ENCODE data around the gene TSPAN1.

Gene TSPAN1, protein sequence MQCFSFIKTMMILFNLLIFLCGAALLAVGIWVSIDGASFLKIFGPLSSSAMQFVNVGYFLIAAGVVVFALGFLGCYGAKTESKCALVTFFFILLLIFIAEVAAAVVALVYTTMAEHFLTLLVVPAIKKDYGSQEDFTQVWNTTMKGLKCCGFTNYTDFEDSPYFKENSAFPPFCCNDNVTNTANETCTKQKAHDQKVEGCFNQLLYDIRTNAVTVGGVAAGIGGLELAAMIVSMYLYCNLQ

DNA sequence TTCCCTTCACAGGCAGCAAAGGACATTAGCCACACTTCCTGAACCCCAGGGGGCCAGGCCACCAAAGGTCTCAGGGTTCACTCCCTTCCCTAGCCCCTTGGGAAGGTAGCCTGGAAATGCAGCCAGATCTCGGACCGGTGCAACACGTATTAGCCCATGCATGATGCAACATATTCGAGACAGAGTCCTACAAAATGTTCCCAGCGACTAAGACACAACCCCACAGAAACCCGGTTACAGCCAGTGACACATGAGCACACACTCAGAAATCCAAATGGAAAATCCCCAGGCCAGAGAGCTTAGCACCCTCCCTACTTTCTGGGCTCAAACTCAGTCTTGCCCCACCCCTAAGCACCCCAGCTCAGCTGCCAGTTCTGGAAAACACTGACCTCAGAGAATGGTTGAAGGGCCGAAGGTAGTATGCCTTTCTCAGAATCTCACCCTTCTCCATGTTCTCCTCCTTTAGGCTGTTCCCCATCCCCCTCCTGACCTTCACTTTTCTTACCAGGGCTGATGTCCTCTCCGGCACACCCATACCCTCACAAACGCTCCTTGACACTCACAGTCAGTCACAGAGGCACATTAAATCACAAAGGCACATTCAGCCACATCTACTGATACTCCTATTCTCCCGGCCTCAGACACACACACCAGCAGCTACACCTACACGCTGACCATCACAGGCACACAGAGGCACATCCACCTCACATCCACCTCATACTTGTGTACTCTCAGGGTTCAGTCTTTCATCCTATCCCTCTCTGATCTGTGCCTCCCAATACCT, at the start of gene TSPAN1:
Gene TSPAN1, plus strand, starts transcription at position 640 of the 784 bp plus-strand sequence. CDS start 6,021 bp downstream, outside the sequence.
- no peak for DNase-seq

GRCh38 chr1:46128344-46128743, 46.5 kb upstream of the TSPAN1 start:
- no peak for DNase-seq

DNA sequence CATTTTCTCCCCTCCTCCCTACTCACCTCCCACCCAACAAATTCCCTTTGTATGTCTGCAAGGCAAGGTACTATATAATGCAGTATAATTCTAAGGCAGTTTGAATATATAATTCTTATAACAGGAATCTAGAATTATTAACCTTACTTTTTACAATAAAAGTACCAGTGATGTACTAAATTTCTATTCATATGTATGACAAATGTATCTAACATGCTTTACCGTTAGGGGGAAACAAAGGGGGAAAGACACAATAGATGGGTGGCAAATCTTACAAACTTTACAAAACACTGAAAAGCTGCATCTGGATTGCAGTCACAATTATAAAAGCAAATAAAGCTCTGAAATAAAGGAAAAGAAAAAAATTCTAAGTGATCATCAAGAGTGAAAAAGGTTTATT, 44.8 kb upstream of the TSPAN1 start:
- no peak for DNase-seq

DNA sequence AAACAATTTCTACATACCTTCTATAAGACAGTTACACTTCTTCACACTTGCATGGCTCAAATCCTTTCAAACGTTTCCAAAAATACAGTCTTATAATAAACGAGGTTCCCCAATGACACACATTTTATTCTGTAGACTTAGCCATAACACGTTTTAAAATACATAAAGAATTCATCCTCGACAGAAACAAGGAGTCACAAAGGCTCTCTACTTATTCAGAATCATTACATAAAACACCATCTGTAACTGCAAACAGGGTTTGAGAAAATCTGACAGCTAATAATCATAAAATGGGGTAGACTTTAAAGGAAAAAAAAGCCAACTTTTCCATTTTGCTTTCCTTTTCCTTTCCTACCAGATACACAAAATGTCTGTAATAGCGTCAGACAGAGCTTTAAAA, 44.3 kb upstream of the TSPAN1 start:
- DNase-seq = peak; percentile 53

GRCh38 chr1:46131093-46131492, 43.8 kb upstream of the TSPAN1 start:
- peak; percentile 65 for DNase-seq

DNA sequence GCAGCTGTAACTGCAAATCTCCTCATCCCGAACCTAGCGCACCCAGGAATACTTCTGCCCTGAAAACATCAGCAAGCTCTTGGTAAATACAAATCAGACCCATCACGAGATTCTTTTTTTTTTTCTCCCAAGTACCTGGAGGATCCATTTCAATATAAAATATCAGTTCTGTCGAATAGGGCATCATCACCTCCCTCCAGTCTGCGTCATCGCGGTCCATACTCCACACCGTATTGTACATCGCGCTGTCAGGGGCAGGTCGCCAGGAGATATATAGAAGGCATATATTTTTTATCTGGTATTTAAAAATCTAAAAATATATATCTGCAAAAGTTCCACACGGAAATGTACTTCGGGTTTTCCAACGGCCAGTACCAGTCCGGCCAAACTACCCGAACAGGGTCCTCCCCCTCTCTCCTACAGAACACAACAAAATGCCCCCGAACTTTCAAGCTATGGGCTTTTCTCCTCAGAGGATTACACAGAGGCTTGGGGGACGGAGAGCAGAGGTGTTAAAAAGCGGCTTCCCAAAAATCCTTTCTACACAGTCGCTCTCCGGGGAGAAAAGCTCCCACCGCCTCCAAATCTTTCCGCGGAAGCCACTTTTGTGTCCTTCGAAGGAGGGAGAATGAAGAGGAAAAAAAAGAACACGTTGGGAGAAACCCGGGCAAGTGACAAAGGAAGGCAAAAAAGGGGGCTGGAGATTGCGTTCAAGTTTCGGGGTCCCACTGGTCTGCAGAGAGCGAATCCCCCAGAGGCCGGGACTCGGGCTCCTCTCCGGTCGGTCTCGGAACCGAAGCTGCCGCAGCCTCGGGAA, 43.0 kb upstream of the TSPAN1 start:
- peak; percentile 88 for DNase-seq

- peak; percentile 100 for DNase-seq
These were observed 42.2 kb upstream of the TSPAN1 start, which contains the start of gene PIK3R3 for GRCh38 chr1:46132529-46133180. Gene PIK3R3, minus strand, starts transcription at chr1:46132629. Its CDS starts 677 bp downstream, at chr1:46131952.

DNA sequence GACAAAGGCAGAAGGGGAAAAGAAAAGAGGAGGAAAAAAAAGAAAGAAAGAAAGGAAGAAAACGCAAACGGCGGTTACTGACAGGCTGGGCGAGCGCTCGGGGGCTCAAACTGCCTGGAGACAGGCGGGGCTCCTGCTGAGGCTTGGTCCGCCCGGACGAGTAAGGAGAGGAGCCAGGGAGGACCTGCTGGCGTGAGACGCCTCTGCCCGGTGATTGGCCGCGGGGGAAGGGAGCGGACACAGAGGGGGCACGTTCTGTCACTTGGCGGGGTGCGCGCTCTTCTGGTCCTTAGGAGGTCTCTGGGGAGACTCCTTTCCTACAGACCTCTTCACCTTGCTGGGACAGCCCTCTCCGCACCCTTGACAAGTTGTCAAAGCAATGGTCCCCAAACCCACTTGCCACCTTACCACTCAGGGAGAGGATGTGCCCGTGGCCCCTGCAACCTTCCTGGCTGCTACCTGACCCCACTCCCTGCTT, 41.7 kb upstream of the TSPAN1 start:
- no peak for DNase-seq

- no peak for DNase-seq
These were observed 41.0 kb upstream of the TSPAN1 start for GRCh38 chr1:46133781-46134350.

- no peak for DNase-seq
These were observed 40.1 kb upstream of the TSPAN1 start for GRCh38 chr1:46134660-46135331.

DNA sequence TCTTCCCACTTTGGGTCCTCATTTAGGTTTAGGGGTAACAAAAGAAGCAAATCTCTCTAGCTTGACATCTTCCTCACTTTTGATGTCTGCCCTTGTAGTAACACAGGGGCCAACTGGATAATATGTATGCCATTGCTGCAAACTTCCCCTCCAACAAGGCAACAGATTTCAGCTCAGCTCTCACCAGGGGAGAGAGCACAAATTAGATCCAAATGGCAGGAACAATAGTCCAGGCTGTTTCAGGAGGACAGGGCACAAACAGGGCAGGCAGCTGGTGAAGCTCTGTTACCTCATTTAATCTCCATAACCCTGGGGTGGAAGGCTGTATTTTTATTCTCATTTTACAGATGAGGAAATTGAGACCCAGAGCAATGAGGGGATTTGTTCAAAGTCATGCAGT, 38.2 kb upstream of the TSPAN1 start:
- no peak for DNase-seq

- DNase-seq = no peak
These were observed 37.0 kb upstream of the TSPAN1 start for GRCh38 chr1:46137916-46138315.

DNA sequence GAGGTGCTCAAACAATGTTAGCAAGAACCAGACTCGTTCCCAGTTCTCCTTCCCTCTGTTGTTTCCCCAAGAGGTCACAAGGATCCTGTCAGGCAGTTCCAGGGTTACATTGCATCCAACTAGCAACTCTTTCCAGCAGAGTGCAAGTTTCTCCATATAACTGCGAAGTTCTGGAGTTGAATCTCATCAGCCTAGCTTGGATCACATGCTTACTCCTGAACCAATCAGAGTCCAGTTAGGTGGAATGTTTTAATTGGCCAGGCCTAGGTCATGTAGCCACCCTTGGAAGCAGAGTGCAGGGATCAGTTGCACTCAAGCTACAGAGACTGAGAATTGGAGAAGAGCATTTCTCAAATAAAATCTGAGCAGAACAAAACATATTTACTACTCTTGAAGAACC, 26.6 kb upstream of the TSPAN1 start:
- DNase-seq = no peak

GRCh38 chr1:46150085-46150484, 24.8 kb upstream of the TSPAN1 start:
- DNase-seq = no peak

GRCh38 chr1:46152016-46152415, 22.9 kb upstream of the TSPAN1 start:
- no peak for DNase-seq

DNA sequence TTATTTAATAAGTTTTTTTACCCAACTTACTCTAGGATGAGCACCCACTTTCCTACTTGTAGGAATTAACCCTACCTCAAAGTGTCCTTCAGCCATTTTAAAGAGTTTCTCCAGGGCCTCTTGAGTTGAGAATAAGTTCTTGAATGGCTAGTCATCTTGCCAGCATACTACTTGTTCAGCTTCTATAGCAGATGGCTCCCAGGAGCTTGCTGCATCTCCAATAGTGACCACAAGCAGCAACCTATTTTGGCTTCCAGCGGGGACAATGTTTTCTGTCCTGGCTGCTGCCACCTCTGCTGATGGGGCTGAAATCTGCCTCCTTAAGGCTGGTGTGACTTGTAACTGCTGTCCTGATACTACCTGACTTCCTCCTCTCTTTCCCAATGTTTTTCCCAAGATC, 21.7 kb upstream of the TSPAN1 start:
- no peak for DNase-seq

- no peak for DNase-seq
These were observed 21.2 kb upstream of the TSPAN1 start for GRCh38 chr1:46153732-46154131.

DNA sequence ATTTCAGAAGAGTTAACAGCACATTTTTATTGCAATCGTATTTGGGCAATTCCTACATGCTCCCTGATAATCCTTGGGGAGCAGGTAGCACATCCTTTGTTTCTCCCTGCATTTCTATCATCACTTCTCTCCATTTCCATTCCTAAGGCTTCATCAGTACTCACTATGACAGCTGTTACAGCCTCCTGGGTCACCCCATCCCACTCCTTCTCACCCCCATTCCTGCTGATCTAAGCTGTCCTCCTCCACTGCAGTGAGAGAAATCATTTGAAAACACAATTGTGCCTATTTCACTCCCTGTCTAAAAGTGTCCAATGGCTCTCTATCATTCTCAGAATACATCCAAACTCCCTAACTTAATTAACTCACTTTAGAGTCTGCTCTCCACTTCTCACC, 17.0 kb upstream of the TSPAN1 start:
- no peak for DNase-seq

GRCh38 chr1:46158312-46159281, 16.3 kb upstream of the TSPAN1 start:
- DNase-seq = no peak

GRCh38 chr1:46159516-46159915, 15.4 kb upstream of the TSPAN1 start:
- no peak for DNase-seq

- DNase-seq = no peak
These were observed 14.7 kb upstream of the TSPAN1 start for GRCh38 chr1:46160212-46160611.
